ENCODE results near the gene ARHGAP22.

Gene ARHGAP22

DNA sequence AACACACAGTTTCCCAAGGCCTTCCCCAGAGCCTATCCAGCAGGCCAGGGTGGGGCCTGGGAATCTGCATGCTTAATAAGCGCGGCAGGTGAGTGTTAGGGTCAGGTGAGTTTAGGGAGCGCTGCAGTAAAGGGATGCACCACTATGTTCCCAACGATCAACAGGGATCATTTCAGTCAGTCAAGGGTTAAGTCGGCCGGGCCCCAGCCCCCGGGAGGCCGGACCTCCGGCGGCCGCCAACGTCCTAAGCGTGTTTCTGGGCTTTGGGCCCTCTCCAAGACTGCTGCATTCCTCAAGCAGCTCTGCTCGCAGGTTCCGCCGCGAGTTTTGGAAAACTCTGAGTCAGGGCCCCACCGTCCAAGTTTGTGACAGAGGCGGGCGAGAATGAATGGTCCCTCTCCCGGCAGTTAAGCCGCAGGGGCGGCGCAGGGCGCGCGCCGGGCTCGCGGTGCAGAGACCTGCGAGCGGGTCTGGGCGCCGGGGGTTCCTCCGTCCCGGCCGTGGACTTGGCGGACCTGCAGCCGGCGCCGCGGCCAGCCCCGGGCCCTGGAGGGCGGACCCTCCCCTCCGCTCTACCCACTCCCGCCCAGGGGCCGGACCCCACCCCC lies 81.6 kb downstream of the ARHGAP22 start:
- no peak for DNase-seq (ENCODE audit: insufficient read length, low spot score)
- TF ChIP-seq, protein P1, sequence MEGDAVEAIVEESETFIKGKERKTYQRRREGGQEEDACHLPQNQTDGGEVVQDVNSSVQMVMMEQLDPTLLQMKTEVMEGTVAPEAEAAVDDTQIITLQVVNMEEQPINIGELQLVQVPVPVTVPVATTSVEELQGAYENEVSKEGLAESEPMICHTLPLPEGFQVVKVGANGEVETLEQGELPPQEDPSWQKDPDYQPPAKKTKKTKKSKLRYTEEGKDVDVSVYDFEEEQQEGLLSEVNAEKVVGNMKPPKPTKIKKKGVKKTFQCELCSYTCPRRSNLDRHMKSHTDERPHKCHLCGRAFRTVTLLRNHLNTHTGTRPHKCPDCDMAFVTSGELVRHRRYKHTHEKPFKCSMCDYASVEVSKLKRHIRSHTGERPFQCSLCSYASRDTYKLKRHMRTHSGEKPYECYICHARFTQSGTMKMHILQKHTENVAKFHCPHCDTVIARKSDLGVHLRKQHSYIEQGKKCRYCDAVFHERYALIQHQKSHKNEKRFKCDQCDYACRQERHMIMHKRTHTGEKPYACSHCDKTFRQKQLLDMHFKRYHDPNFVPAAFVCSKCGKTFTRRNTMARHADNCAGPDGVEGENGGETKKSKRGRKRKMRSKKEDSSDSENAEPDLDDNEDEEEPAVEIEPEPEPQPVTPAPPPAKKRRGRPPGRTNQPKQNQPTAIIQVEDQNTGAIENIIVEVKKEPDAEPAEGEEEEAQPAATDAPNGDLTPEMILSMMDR (IDR thresholded peaks at IDR 0.05; ENCODE audit: insufficient read depth, missing control alignments) = no peak
- FAIRE-seq = no peak

- TF ChIP-seq, protein P1 (IDR thresholded peaks at IDR 0.05; ENCODE audit: insufficient read depth, missing control alignments) = no peak
- no peak for FAIRE-seq
- no peak for DNase-seq (ENCODE audit: insufficient read length, low spot score)
Observed at GRCh38 chr10:48522011-48522765, 82.7 kb downstream of the ARHGAP22 start.

- no peak for FAIRE-seq
- TF ChIP-seq, protein P1 (IDR thresholded peaks at IDR 0.05; ENCODE audit: insufficient read depth, missing control alignments) = no peak
- DNase-seq (ENCODE audit: insufficient read length, low spot score) = no peak
Observed at GRCh38 chr10:48520594-48520993, 84.3 kb downstream of the ARHGAP22 start.

DNA sequence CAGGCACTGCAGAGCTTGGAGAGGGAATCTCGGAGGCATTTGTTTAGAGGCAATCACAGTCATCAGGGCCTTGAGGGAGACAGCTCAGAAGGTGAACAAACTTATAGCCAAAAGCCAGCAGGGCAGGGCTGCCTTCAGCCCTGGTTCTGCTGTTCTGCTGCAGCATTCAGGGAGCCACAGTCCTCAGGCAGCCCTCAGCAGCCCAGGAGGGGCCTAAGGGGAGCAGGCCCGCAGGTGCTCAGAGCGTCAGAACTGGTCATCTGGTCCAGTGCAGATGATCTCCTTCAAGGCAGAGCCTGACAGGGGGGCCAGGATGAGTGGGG lies 84.7 kb downstream of the ARHGAP22 start:
- TF ChIP-seq, protein P1 (IDR thresholded peaks at IDR 0.05; ENCODE audit: insufficient read depth, missing control alignments) = no peak
- FAIRE-seq (no peak), DNase-seq (ENCODE audit: insufficient read length, low spot score) (no peak)

DNA sequence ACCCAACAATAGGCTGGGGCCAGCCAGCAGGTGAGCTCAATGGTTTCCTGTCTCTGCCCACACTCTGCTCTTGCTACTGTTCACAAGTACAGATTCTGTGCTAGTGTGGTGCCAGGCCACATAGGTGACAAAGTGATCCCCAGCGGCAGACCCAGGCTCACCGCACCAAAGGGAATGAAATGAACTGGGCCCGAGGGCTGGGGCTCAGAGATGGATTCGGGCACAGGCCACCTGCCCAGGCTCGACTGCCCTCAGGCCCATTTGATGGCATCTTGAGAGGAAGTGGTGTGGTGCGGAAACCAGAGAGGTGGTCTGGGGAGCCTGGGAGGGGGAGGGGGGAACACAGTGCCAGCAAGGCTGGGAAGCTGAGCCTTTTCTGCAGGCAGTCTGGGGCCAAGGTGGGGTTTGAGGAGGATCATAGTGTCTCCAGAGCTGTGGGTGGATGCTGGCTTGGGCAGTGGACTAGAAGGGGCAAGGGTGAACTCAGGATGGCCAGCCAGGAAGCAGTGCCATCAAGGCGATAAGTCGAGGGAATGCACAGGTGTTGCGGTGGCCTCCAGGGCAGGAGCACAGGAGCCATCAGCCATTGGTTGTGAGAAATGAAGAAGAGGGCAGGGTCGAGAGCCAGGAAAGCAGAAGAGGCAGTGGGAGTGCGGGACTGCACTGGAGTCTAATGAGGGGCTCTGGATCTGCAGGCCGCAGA lies 85.2 kb downstream of the ARHGAP22 start:
- TF ChIP-seq, protein P1 (IDR thresholded peaks at IDR 0.05; ENCODE audit: insufficient read depth, missing control alignments) = no peak
- DNase-seq (ENCODE audit: insufficient read length, low spot score) = no peak
- FAIRE-seq = no peak

GRCh38 chr10:48518986-48519385 lies 85.9 kb downstream of the ARHGAP22 start:
- TF ChIP-seq, protein P1 (IDR thresholded peaks at IDR 0.05; ENCODE audit: insufficient read depth, missing control alignments) = no peak
- FAIRE-seq (no peak), DNase-seq (ENCODE audit: insufficient read length, low spot score) (no peak)

Measured in D721Med (cell line).